NCI-H2107 treated with DMSO at 0.1 percent for 48 hours (cell line): ENCODE data around the gene RNU6-8.

Experiments used
- DNase-seq: peaks from one replicate; lab custom pipeline; 2025; ENCODE audit not compliant: unreplicated experiment; lab: John Stamatoyannopoulos, UW

RNU6-8 gene

GRCh38 chr14:32205554-32205953 is 2.5 kb upstream of the RNU6-8 start:
- DNase-seq, result no peak

GRCh38 chr14:32203928-32204357 is 874 bp upstream of the RNU6-8 start:
- DNase-seq, result peak; percentile 88

- peak; percentile 69 for DNase-seq
These were observed 525 bp downstream of the RNU6-8 start for GRCh38 chr14:32202491-32202997.

GRCh38 chr14:32201816-32202490 is 1.1 kb downstream of the RNU6-8 start, which contains the start of gene RNU6-7:
Gene RNU6-7, plus strand, starts transcription at chr14:32202045.
- peak; percentile 73 for DNase-seq

- DNase-seq, result peak; percentile 87
These were observed 1.8 kb downstream of the RNU6-8 start for GRCh38 chr14:32201193-32201815.

GRCh38 chr14:32200368-32201192 is 2.5 kb downstream of the RNU6-8 start:
- DNase-seq, result no peak

- DNase-seq, result no peak
These were observed 5.2 kb downstream of the RNU6-8 start for GRCh38 chr14:32197919-32198318.

- no peak for DNase-seq
These were observed 7.4 kb downstream of the RNU6-8 start for GRCh38 chr14:32195636-32196035.

- DNase-seq, result no peak
These were observed 9.5 kb downstream of the RNU6-8 start for GRCh38 chr14:32193532-32193931.

GRCh38 chr14:32192712-32193373 is 10.2 kb downstream of the RNU6-8 start:
- no peak for DNase-seq

GRCh38 chr14:32190673-32191072 is 12.4 kb downstream of the RNU6-8 start:
- no peak for DNase-seq

- DNase-seq, result no peak
These were observed 13.3 kb downstream of the RNU6-8 start for GRCh38 chr14:32189811-32190210.

- DNase-seq, result no peak
These were observed 16.8 kb downstream of the RNU6-8 start for GRCh38 chr14:32186248-32186647.

GRCh38 chr14:32185097-32185496 is 18.0 kb downstream of the RNU6-8 start:
- DNase-seq, result no peak

GRCh38 chr14:32183151-32184058 is 19.7 kb downstream of the RNU6-8 start:
- DNase-seq, result no peak

- no peak for DNase-seq
These were observed 31.6 kb downstream of the RNU6-8 start for GRCh38 chr14:32171469-32171868.

- DNase-seq, result no peak
These were observed 33.9 kb downstream of the RNU6-8 start for GRCh38 chr14:32169191-32169590.

- DNase-seq, result no peak
These were observed 35.2 kb downstream of the RNU6-8 start for GRCh38 chr14:32167907-32168306.

GRCh38 chr14:32166924-32167323 is 36.1 kb downstream of the RNU6-8 start:
- DNase-seq, result no peak

GRCh38 chr14:32166029-32166428 is 37.0 kb downstream of the RNU6-8 start:
- DNase-seq, result no peak
